HG02938 (cell line): ENCODE data around the gene MCL1.
"Not testable (repeated sequence)": the region's sequence is repeated elsewhere in the genome, so short reads cannot be mapped to it uniquely, and the experiment has no call there.

Experiments used
- ATAC-seq: cut with Tn5 transposase; IDR thresholded peaks from one replicate; pipeline ENCODE4 v1.9.1; 2021; ENCODE audit warnings: mild to moderate bottlenecking, moderate library complexity; ENCODE audit not compliant: unreplicated experiment

The MCL1 gene

DNA sequence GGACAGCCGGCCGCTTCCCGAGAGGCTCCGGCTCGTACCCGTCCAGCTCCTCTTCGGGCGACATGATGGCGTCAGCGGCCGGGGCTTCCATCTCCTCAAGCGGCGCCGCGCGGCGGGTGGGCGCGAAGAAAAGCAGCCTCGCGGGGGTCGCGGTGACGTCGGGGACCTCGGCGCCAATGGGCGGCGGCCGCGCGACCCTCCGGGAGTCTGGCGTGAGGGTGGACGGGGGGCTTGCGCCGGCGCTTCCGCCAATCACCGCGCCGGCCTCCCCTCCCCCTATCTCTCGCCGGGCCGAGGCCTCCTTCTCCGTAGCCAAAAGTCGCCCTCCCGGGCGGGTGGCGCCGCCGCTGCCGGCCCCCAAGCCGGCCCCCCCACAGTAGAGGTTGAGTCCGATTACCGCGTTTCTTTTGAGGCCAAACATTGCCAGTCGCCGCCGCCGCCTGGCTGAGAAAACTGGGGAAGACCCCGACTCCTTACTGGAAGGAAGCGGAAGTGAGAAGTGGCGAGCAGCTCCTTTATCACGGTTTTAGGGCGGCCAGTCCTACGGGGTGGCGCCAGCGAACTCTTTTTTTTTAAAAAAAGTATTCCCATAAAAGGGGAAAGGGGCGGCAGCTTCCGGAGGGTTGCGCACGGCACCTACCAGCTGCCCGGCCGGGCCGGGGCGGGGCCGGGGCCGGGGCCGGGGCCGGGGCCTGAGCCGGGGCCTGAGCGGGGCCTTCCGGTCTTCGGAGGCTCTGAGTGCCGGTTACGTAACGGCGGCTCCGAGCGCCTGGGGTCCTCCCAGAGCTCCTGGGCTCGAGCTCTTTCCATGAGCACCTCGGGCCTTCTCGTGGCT lies at the start of gene MCL1:
TSS of gene MCL1 (minus strand) at position 501 of the 835 bp plus-strand sequence. CDS start at position 421, 80 bp downstream.
- ATAC-seq = peak; percentile 74

DNA sequence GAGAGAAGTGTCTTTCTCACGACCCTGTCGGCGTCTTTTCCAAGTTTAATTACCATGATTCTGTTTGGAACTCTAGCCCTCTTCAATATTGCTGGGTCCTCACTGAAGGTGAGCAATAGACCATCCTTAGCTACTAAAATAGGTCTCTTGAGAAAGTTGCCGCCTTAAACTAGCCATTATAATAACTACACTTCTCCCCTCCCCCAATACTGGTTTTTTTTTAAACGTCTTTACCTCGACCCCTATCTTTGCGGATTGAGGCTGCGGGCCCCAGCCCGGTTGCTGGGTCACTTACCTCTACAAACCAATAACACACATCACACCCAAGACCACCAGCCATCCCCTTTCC lies 49.3 kb upstream of the MCL1 start:
- no peak for ATAC-seq

DNA sequence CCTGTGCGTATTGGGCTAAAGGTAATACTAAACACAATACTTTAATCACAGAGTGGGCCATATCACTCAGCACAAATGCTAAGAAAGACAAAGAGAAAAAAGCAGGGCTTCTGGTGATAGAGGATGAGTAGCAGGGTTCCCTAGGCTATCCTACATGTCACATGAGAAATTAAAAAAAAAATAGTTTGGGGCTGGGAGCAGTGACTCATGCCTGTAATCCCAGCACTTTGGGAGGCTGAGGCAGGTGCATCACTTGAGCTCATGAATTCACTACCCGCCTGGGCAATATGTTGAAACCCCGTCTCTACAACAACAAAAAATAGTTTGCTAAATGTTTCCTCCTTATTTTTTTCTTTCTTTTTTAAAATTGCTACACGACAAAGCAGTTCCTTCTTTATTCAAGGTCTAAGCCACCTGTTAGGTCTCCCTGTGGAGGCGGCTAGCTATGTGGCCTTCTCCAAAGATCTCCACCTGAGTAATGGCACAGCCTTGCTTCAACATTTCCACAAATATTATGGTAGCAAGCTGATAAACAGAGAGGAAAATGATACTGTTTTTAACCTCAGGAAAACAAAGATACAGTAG lies 48.5 kb upstream of the MCL1 start:
- ATAC-seq = no peak

DNA sequence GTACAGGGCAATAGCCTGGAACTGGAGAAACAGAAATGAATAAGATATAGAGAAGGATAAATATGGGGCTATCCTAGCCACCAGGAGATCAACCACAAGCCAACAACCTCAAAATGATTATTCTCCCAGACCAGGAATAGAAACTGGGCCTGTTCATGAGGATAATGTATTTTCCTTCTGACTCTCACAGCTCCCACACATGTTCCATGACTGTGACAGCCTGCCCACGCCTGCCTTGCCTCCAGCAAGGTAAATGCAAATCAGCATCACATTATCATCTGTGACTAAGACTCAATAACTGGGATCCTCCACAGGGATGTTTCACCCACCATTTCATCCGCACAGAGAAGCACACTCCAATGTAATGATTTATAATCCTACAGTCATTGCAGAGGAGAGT lies 46.7 kb upstream of the MCL1 start:
- no peak for ATAC-seq

DNA sequence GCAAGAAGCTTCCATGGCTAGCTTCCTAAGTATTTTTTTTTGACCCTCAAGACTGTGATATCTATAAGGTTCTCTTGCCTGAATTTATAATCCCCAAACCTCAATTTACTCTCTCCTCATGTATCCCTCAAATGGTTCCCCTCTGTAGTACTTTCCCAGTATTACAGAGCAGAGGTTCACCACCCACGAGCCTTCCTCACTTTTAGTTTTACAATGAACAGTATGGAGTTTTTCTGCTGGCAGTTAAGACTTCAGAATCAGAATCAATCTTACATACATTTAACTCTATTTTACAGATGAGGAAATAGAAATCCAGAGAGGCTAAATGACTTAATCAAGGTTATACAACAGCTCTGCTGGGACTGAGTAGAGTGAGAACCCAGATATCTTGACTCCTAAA lies 45.1 kb upstream of the MCL1 start:
- not testable (repeated sequence) for ATAC-seq

DNA sequence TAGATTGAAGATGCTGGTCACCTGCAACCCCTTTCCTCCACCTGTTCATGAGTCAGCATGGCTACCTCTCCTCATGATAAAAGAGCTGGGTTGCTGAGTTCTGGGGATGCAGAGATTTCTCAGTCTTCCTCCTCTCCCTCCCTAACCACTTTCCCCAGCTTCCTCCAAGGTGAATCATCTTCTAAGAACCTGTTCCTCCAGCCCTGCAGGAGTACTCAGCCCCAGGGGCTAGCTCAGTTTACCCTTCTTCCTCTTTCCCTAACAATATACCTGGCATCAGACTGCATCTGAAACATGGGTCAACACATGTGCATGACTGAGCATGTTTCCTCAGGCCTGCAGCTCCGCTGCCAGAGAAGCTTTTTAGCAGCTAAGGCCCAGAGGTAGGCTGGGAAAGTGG lies 44.7 kb upstream of the MCL1 start:
- ATAC-seq = not testable (repeated sequence)

DNA sequence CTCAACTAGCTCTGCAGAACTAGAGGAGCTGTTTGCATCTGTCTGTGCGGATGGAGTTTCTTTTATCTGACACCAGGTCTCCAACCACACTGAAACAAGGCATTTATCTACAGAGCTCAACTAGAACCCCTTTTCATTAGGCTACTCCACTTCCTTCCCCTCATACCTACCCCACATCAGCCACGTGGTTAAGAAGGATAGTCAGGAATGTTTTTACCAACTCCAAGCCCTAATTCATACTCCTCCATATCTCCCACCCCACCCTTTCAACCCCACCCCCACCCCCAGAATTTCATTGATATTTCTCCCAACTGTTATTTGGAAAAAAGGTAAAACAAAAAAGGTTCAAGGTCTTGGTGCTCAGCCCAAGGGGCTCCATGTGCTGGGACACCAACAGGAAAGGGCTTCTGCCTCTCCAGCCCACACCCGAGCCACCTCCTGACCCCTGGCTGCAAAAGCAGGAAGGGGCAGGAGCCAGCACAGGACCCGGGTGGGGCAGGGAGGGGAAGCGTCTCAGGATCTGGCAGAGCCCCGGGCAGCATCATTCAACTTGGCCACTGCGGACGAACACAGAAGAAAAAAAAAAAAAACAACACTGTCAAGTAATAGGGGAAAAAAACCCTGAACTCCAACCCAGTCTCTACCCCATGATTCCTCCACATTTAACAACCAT lies 43.0 kb upstream of the MCL1 start:
- ATAC-seq = no peak

DNA sequence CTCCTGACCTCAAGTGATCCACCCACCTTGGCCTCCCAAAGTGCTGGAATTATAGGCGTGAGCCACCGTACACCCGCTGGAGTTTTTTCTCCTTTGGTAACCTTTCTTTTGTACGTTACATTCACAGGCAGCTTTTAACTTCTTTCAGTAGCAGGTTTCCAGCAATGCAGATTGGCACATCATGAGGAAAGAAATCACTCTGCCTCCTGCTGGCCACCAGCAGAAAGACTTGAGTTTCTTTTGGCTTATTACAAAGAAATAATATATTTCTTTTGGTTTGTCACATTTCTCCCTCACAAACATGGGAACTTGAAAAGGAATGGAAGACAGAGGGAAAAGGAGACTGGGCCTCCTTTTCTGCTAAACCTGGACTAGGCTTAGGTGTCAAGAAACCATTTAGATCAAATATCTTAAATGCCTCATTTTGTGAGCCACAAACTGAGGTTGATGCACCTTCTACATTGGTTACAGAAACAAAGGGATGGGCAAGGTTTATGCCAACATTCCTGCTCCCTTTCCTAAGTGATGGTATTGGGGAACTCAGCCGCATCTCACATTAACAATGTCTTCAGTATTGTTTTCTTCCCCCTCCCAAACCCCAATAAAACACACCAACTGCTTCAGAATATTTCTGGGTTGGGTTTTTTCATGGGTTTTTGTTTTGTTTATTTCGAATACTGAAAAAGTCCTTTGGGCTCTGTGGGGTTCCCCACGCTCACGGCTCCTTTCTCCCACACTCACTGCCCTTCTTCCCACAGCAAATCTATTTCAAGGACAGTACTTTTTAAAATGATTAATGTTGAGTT lies 42.3 kb upstream of the MCL1 start:
- no peak for ATAC-seq

DNA sequence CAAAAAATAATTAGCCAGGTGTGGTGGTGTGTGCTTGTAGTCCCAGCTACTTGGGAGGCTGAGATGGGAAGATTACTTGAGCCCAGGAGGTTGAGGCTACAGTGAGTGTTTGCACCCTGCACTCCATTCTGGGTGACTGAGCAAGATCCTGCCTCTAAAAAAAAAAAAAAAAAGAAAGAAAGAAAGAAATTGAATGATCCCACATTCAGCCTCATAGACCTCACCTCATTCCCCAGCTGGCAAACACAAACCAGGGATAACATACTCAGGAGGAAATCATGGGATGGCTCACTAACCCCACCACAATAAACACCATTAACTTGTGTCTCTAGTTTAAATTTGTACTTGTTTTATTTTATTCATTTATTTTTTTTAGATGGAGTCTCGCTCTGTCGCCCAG lies 41.5 kb upstream of the MCL1 start:
- ATAC-seq = no peak

DNA sequence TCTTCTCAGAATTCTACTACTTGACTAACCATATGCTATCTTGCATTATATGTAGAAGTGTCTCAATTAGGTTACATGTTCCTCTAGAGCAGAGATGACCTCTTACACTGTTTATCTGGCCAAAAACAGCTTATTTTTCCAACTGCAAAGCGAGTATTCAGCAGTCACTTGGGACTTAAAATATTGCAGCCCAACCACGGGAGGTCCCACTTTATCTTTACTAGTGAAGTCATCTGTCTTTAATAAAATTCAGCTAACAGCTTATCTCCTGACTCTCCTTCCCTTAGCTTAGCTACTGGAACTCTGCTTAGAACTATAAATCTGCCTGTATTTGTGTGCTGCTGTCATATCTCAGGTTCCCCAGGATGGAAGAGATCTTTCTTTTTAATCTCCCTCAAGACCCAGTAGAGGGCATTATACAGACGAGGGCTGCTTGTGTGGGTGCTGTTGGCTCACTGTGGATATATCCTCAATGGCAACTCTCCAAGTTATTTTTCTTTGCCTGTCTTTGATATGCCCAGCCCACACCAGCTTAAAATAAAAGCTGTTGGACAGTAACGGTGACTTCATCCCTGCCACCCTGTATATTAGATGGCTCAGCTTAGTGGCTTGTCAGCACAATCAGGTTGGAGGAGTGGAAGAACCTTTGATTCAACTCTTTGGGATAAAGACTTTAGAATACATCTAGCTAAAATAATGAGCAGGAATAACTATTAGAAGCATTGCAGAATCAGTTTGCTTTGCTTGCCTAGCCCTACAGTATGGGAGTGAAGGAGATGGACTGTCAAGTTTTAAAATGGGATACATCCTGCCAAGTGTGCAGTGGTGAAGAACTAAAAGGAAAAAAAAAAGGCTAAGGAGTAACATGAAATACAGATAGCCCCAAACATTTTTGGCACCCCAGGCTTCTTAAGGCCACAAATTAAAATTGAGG lies 40.4 kb upstream of the MCL1 start:
- no peak for ATAC-seq

DNA sequence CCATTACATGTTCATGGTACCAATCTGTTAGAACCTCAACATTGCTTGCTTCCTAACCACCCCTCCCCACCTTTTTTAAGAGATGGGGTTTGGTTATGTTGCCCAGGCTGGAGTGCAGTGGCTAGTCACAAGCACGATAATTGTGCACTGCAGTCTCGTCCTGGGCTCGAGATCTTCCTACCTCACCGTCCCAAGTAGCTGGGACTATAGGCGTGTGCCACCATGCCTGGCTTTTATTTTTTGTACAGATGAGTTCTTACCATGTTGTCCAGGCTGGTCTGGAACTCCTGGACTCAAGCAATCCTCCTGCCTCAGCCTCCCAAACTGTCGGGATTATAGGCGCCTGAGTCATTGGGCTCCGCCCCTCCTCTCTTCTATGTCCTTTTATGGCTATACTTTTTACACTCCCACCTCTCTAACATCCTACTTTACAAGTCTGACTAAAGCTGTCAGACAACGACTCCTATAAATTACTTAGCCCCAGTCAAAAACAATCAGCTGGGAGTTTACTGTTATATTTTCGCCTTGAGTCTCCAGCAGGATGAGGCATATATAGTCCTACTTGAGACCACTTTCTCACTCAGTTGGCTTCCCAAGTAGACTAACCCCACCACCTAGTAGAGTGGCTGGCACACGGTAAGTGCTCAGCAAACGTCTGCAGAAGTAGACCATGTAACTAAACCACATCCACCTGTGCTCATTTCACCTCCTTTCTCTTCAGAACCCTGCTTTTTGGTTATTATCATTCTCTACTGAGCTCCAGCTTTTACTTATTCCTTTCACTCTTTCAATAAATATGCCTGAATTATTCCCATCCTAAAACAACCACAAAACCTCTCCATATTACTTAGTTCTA lies 36.2 kb upstream of the MCL1 start:
- no peak for ATAC-seq

DNA sequence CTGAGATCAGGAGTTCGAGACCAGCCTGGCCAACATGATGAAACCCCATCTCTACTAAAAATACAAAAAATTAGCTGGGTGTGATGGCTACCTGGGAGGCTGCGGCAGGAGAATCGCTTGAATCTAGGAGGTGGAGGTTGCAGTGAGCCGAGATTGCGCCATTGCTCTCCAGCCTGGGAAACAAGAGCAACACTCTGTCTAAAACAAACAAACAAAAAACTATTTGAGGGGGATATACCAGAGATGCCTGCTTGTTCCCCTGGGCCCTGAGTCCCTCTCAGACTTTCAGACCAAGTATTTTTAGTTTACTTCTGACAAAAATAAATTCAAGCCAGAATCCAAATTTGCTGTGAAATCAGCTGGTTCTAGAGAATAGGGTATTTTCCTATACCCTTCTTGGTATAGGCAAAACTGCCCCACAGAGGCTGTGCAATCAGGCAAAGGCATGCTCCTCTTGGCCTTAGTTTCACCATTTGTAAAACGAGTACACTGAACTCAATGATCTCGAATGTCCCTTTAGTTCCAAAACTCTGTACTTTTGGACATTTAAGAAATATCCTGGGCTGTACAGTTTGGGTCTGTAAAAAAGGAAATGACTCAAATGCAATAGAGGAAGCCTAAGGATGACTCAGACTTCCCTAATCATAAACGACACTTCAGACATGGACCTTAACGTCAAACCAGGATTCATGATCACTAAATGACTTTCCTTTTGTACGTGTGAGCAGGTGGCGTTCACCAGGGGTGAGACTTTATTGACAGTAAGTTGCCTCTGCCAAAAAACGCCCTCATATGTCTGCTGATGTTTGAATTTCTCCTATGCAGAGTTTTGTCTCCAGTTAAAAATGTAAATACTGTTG lies 33.9 kb upstream of the MCL1 start:
- ATAC-seq = no peak

DNA sequence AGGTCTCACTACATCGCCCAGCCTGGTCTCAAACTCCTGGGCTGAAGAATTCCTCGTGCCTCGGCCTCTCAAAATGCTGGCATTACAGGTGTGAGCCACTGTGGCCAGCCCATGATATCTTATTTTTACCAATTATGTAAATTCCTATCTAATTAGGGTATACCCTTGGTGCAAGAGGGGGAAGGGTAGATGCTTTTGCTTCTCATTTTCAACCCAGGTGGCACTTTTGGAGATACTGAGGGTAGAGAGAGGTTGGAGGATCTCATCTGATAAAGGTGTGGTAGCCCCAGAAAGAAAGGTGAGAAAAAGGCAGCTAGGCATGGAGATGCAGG lies 32.6 kb upstream of the MCL1 start:
- no peak for ATAC-seq

DNA sequence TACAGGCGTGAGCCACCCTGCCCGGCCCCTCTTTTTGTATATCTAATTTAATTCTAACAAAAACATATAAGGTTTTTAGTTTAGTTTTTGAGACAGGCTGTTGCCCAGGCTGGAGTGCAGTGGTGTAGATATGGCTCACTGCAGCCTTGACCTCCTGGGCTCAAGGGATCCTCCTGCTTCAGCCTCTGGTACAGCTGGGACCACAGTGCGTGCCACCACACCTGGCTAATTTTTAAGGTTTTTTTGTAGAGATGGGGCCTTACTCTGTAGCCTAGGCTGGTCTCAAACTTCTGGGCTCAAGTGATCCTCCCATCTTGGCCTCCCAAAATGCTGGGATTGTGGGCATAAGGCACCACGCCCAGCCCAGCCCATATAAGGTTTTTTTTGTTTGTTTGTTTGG lies 31.2 kb upstream of the MCL1 start:
- no peak for ATAC-seq

DNA sequence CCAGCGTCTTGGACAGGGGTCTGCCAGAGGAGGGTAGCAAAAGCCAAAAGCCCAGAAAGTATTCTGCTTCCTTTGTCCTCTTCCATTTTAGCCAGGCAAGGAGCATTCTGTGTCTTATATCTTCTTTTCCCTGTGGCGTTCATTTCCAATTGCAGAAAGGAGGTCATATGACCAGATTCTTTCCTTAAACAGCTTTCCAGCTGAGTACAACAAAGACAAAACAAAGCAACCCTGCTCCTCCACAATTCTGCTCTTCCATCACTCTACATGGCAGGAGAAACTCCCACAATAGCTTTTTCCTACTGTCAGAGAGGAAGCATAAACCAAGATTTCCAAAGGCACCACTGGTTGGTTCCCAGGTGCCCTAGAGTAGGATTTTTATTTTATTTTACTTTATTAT lies 30.3 kb upstream of the MCL1 start:
- ATAC-seq = no peak

DNA sequence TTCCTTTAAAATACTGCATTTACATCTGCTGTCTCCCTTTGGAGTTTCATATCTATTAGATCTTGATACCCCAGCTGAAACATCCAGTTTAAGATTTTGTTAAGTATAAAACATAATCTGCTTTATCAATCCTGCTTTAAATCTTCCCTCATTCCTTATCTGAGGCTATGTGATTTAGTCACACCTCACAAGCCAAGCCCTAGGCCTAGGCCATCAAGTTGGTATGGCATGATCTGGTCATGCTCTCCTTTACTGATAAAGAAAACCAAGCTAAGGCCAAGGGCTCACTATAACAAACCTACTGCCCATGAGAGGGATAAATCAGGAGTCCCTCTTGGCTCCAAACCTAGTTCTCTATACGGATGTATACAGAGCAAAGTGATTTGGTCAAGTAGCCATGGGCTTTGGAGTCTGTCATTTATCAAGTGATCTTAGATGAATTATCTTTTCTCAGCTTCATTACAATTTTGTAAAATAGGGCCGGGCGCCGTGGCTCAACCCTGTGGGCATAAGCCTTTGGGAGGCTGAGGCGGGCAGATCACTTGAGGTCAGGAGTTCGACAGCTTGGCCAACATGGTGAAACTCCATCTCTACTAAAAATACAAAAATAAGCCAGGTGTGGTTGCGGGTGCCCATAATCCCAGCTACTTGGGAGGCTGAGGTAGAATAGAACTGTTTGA lies 27.2 kb upstream of the MCL1 start:
- no peak for ATAC-seq

DNA sequence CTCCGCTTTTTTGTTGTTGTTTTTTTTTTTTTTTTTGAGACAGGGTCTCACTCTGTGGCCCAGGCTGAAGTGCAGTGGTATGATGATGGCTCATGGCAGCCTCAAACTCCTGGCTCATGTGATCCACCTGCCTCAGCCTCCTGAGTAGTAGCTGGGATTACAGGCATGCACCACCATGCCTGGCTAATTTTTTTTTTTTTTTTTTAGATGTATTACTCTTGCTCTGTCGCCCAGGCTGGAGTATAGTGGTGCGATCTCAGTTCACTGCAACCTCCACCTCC lies 26.0 kb upstream of the MCL1 start:
- not testable (repeated sequence) for ATAC-seq

DNA sequence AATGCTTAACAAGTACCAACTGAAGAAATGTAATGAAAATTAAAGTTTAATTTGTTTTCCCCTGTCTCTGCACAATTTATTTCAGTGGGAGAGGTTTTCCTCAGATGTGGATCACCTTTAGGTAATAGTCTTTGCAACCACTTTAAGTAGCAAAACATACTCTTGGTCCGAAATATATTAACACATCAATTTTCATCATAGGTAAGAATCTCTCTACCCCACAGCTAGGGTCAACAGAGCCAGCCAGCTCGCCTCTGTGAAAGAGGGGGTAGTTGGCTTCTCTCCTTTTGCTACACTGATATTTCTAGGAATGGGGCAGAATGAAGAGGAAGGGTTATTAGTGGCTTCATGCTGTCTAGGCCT lies 24.8 kb upstream of the MCL1 start:
- no peak for ATAC-seq
